Uterus (tissue), 4 donors: ENCODE measurements around the gene LINC01488. TPM values are rescaled to one million over a fixed set of nuclear protein-coding genes. Genes with fewer than 3 reads are reported as not detected.

Experiments
- DNase-seq, 2 donors: peaks; one replicate each; pipeline ENCODE4 v3.0.0-alpha.2; 2019 to 2020
- H3K27ac ChIP-seq, 2 donors: fragments of 200-600 bp; sonication (generic); 1 replicate in 1 of 2; 2 replicates in 1 of 2; pipeline ENCODE4 v1.5.1; 2016 to 2018
- H3K27me3 ChIP-seq, 2 donors: fragments of 200-600 bp; sonication (generic); one replicate each; pipeline ENCODE4 v1.5.1; 2018 to 2019; ENCODE audit warnings: control low read depth in 1 of 2
- H3K36me3 ChIP-seq, 2 donors: fragments of 200-600 bp; sonication (generic); one replicate each; pipeline ENCODE4 v1.5.1; 2019; ENCODE audit warnings: control low read depth in 1 of 2
- H3K4me1 ChIP-seq, 2 donors: fragments of 200-600 bp; sonication (generic); one replicate each; pipeline ENCODE4 v1.5.1; 2018 to 2019; ENCODE audit warnings: control low read depth in 1 of 2
- H3K4me3 ChIP-seq, 2 donors: fragments of 200-600 bp; sonication (generic); 1 replicate in 1 of 2; 2 replicates in 1 of 2; pipeline ENCODE4 v1.5.1; 2018 to 2019; ENCODE audit warnings: mild to moderate bottlenecking in 1 of 2
- H3K9me3 ChIP-seq, 2 donors: fragments of 200-600 bp; sonication (generic); one replicate each; pipeline ENCODE4 v1.5.1; 2019; ENCODE audit warnings: control low read depth in 1 of 2
- POLR2A ChIP-seq, 2 donors: fragments of 450-650 bp; IDR thresholded peaks; one replicate each; pipeline ENCODE4 v1.6.1; 2016; ENCODE audit warnings: antibody characterized with exemption in 2 of 2, mild to moderate bottlenecking in 1 of 2, moderate library complexity in 1 of 2
- intact Hi-C: fragments of 100-400 bp; cut with DNase I; formaldehyde crosslinking; loops from one replicate; pipeline ENCODE4 v1.15.1; 2023; ENCODE audit warnings: low total_unique reads
- total RNA-seq, 4 donors: library from RNA; depleted of rRNA in 3 of 4; stranded (reverse); fragments of >200 nt in 3 of 4; gene quantifications; one replicate each; pipeline versions ENCODE4 v1.1.0 to v1.2.4, GENCODE V29; 2014 to 2023
- TF ChIP-seq, protein P1 (sequence below), 4 experiments: fragments of 200-600 bp in 2 of 4; fragments of 450-650 bp in 2 of 4; sonication (generic) in 2 of 4; IDR thresholded peaks; one replicate each; pipeline ENCODE4 v1.5.1; 2016 to 2019; ENCODE audit warnings: antibody characterized with exemption in 4 of 4, mild to moderate bottlenecking in 2 of 4, moderate library complexity in 1 of 4
- donor health status: DM: yes; HTN: yes; CAD: no.

LINC01488 gene
- total RNA-seq, 4 donors from 2014 or later, result not detected

DNA sequence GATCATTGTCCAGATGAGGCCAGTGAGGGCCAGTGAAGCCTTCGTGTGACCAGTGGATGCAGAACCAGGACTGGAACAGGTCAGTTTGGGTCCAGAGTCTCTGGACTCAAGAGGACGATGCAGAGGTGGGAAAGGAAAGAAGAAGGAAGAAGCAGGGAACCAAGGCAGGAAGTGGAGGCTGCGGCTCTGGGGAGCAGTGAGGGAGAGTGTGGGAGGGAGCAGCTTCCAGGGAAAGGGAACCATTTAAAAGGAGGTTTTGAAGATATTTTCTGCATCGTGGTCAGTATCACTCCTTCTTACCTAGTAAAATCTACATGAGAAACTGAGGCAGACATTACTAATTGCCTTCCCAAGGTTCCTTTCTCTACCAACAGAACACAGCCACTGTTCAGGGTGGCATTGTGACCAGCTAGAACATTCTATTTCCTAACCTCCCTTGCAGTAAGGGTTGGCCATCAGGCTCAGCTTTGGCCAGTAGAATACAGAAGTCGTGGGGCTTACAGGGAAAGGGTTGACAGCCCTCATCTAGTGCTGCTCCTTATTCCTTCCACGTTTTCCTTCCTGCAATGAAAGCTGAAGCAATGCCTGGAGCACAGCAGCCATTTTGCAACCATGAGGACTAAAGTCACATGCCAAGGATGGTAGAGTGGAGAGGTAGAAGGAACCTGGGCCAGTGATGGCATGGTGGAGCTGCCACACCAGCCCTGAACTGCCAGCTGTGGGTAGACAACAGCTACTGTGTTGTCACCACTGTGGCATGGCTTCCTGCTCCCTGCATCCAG lies 29.1 kb upstream of the LINC01488 start:
- intact Hi-C loops, result no loop called here
- Histone ChIP-seq H3K27ac (no peak overlapping the region), H3K27me3 (no peaks in the 10 kb centered on the region), H3K36me3 (no peaks in the 10 kb centered on the region), H3K4me1 (no peaks in the 10 kb centered on the region), H3K4me3 (no peak overlapping the region), H3K9me3 (no peaks in the 10 kb centered on the region)
- DNase-seq, result no peak
- TF ChIP-seq POLR2A (IDR thresholded peaks at IDR 0.05), result no peak
- TF ChIP-seq, protein P1, sequence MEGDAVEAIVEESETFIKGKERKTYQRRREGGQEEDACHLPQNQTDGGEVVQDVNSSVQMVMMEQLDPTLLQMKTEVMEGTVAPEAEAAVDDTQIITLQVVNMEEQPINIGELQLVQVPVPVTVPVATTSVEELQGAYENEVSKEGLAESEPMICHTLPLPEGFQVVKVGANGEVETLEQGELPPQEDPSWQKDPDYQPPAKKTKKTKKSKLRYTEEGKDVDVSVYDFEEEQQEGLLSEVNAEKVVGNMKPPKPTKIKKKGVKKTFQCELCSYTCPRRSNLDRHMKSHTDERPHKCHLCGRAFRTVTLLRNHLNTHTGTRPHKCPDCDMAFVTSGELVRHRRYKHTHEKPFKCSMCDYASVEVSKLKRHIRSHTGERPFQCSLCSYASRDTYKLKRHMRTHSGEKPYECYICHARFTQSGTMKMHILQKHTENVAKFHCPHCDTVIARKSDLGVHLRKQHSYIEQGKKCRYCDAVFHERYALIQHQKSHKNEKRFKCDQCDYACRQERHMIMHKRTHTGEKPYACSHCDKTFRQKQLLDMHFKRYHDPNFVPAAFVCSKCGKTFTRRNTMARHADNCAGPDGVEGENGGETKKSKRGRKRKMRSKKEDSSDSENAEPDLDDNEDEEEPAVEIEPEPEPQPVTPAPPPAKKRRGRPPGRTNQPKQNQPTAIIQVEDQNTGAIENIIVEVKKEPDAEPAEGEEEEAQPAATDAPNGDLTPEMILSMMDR (IDR thresholded peaks at IDR 0.05), result no peak

DNA sequence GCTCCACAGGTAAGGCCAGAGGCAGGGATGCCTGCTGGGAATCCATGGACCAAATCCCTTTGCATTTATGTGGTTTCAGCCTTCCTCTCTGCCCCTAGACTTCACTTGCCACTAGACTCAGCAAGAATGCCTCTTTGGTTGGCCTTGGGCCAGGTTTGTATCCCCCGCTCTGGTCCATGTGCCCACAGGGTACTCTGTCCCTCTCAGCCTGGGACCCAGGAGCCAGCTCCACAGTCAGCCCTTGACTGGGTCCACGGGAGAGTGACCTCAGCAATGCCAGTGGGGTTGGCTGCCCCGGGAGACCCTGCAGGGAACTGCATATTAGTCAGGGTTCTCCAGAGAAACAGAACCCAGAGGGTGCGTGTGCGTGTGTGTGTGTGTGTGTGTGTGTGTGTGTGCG lies 28.3 kb upstream of the LINC01488 start:
- intact Hi-C loops, result no loop called here
- H3K4me3 ChIP-seq, result no peak overlapping the region

DNA sequence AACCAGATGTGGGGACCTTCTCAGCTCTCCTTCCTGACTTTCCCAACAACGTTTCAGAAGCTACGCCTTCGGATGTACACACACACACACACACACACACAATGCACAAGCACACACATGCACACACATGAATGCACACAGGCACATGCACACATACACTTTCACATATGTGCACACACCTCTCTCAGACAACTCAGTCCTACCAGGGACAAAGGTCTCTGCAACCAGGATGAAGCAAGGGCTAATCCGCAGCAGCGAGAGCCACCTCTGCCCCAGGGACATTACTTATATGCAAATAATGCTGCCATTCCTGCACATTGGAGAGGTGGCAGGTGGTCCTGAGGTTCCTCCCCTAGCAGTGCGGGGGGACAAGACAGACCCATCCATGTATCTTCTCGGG lies 27.4 kb upstream of the LINC01488 start:
- intact Hi-C loops, result no loop called here
- no peaks in the 10 kb centered on the region for H3K27me3 ChIP-seq
- TF ChIP-seq POLR2A (IDR thresholded peaks at IDR 0.05), result no peak
- TF ChIP-seq, protein P1 (IDR thresholded peaks at IDR 0.05), result no peak
- no peaks in the 10 kb centered on the region for H3K9me3 ChIP-seq
- no peak for DNase-seq
- no peaks in the 10 kb centered on the region for H3K36me3 ChIP-seq
- H3K27ac ChIP-seq, result no peak overlapping the region
- H3K4me3 ChIP-seq, result no peak overlapping the region
- no peaks in the 10 kb centered on the region for H3K4me1 ChIP-seq

More for the DNA sequence above, 28.3 kb upstream of the LINC01488 start:
- H3K36me3 ChIP-seq, result no peaks in the 10 kb centered on the region
- DNase-seq, result no peak
- no peaks in the 10 kb centered on the region for H3K4me1 ChIP-seq
- no peak overlapping the region for H3K27ac ChIP-seq
- no peaks in the 10 kb centered on the region for H3K27me3 ChIP-seq
- H3K9me3 ChIP-seq, result no peaks in the 10 kb centered on the region
- TF ChIP-seq, protein P1 (IDR thresholded peaks at IDR 0.05), result no peak
- TF ChIP-seq POLR2A (IDR thresholded peaks at IDR 0.05), result no peak

DNA sequence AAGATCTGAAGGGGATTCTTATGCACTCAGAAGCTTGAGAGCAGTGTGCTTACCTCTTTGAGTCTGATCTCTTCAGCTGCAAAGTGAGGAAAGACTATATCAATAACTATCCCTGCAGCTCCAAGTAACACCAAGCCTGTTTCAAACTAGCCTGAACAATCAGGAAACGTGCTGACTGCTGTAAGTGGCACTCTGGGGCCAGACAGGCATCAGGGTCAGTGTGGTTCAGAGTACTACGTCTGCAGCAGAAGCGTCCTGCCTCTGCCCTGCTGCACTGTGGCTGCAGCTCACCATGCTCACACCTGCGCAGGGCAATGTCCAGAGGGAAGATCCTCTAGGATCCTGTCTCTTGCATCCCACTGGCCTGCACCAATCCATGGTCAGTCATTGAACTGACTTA lies 25.5 kb upstream of the LINC01488 start:
- Histone ChIP-seq H3K27me3 (no peaks in the 10 kb centered on the region), H3K36me3 (no peaks in the 10 kb centered on the region), H3K9me3 (peaks cover 0 to 2% of the 10 kb centered on the region in 2 donors), H3K27ac (no peak overlapping the region), H3K4me1 (no peaks in the 10 kb centered on the region), H3K4me3 (no peak overlapping the region)
- TF ChIP-seq POLR2A (IDR thresholded peaks at IDR 0.05), result no peak
- TF ChIP-seq, protein P1 (IDR thresholded peaks at IDR 0.05), result no peak
- intact Hi-C loops, result no loop called here
- no peak for DNase-seq

DNA sequence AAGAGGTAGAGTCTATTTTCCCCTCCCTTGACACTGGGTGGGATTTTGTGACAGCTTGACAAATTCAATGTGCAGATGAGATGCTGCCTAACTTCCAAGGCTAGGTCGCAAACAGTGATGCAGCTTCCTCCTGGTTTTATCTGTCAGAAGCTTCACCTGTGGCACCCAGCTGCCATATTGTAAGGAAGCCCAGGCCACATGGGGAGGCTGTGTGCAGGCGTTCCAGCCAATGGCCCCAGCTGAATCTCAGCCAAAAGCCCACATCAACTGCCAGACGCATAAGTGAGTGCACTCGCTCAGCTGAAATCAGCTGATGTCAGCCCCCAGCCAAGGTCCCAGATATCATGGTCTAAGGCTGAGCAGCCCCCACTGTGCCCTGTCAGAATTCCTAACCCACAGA lies 24.8 kb upstream of the LINC01488 start:
- intact Hi-C loops, result no loop called here
- TF ChIP-seq, protein P1 (IDR thresholded peaks at IDR 0.05), result no peak
- no peak for TF ChIP-seq POLR2A (IDR thresholded peaks at IDR 0.05)
- H3K27ac ChIP-seq, result no peak overlapping the region
- H3K4me3 ChIP-seq, result no peak overlapping the region
- no peak for DNase-seq
- H3K9me3 ChIP-seq, result peaks cover 0 to 3% of the 10 kb centered on the region in 2 donors
- no peaks in the 10 kb centered on the region for H3K4me1 ChIP-seq
- H3K36me3 ChIP-seq, result no peaks in the 10 kb centered on the region
- H3K27me3 ChIP-seq, result no peaks in the 10 kb centered on the region
